ENCODE results near the gene STAB1. TPM values are rescaled to one million over a fixed set of nuclear protein-coding genes. Genes with fewer than 3 reads are reported as not detected.

The STAB1 gene
- total and polyA plus RNA-seq, 2 of the 13 experiments (the other 11 are each of a cell fraction or from before 2014, with no cell fraction given) = 0.09 to 0.34 TPM

DNA sequence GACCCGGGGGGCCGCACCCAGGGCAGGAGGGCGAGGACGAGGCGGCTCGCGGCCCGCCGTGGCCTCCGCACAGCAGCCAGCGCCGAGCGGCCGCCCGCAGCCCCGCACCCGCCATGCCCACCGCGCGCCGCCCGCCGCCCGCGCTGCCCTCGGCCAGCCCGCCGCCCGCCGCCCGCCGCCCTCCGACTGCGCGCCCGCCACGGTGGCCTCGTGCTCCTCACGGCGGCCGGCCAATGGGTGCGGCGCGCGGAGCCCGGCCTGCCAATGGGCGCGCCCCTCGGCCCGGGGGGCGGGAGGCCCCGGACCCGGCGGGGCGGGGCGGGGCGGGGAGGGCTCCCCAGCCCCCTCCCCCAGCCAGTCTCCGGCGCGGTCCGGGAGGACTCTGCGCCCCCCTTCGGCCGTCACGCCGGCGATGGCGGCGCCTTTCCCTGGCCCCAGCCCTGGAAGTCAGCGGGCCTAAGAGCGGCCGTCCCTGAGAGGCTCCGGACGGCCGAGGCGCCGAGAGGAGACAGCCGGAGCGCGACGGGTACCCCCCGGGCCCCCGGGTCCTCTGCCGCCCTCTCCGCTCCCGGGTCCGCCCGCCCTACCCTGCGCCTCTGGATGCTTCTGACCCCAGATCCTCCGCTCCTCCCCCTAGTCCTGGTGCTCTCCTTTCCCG, 38.6 kb downstream of the STAB1 start, which contains the start of gene NT5DC2 (continued):
- TF ChIP-seq ZNF879 (CRISPR knock-in tag; IDR thresholded peaks at IDR 0.05) (peak; percentile 91), NFYC (CRISPR knock-in tag; IDR thresholded peaks at IDR 0.05) (peak; percentile 57), PCBP1 (IDR thresholded peaks at IDR 0.05; ENCODE audit: borderline replicate concordance, low read depth, low read length) (0 out of 2 replicates have a peak, but pooled peaks have one; percentile 35), SSRP1 (CRISPR knock-in tag; IDR thresholded peaks at IDR 0.05) (no peak), SP5 (CRISPR knock-in tag; IDR thresholded peaks at IDR 0.05; ENCODE audit: borderline replicate concordance, low read depth) (no peak), ZFP36L2 (CRISPR knock-in tag; IDR thresholded peaks at IDR 0.05) (no peak), TEAD3 (CRISPR knock-in tag; optimal IDR thresholded peaks at IDR 0.05; ENCODE audit: borderline replicate concordance) (peak; percentile 7), ZNF317 (CRISPR knock-in tag; IDR thresholded peaks at IDR 0.05) (no peak), NR2F1 (CRISPR knock-in tag; IDR thresholded peaks at IDR 0.05) (0 out of 4 replicates have a peak, but pooled peaks of 1 of the 2 experiments have one; percentile 18), SRSF1 (optimal IDR thresholded peaks at IDR 0.05; ENCODE audit: low read depth, low read length) (peak; percentile 41), ZNF44 (CRISPR knock-in tag; IDR thresholded peaks at IDR 0.05) (no peak)
- TF ChIP-seq, protein P1, sequence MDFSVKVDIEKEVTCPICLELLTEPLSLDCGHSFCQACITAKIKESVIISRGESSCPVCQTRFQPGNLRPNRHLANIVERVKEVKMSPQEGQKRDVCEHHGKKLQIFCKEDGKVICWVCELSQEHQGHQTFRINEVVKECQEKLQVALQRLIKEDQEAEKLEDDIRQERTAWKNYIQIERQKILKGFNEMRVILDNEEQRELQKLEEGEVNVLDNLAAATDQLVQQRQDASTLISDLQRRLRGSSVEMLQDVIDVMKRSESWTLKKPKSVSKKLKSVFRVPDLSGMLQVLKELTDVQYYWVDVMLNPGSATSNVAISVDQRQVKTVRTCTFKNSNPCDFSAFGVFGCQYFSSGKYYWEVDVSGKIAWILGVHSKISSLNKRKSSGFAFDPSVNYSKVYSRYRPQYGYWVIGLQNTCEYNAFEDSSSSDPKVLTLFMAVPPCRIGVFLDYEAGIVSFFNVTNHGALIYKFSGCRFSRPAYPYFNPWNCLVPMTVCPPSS (IDR thresholded peaks at IDR 0.05) = no peak
- TF ChIP-seq, protein P2, sequence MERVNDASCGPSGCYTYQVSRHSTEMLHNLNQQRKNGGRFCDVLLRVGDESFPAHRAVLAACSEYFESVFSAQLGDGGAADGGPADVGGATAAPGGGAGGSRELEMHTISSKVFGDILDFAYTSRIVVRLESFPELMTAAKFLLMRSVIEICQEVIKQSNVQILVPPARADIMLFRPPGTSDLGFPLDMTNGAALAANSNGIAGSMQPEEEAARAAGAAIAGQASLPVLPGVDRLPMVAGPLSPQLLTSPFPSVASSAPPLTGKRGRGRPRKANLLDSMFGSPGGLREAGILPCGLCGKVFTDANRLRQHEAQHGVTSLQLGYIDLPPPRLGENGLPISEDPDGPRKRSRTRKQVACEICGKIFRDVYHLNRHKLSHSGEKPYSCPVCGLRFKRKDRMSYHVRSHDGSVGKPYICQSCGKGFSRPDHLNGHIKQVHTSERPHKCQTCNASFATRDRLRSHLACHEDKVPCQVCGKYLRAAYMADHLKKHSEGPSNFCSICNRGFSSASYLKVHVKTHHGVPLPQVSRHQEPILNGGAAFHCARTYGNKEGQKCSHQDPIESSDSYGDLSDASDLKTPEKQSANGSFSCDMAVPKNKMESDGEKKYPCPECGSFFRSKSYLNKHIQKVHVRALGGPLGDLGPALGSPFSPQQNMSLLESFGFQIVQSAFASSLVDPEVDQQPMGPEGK (CRISPR knock-in tag; IDR thresholded peaks at IDR 0.05) = peak; percentile 96
- TF ChIP-seq, protein P3, sequence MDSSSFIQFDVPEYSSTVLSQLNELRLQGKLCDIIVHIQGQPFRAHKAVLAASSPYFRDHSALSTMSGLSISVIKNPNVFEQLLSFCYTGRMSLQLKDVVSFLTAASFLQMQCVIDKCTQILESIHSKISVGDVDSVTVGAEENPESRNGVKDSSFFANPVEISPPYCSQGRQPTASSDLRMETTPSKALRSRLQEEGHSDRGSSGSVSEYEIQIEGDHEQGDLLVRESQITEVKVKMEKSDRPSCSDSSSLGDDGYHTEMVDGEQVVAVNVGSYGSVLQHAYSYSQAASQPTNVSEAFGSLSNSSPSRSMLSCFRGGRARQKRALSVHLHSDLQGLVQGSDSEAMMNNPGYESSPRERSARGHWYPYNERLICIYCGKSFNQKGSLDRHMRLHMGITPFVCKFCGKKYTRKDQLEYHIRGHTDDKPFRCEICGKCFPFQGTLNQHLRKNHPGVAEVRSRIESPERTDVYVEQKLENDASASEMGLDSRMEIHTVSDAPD (CRISPR knock-in tag; IDR thresholded peaks at IDR 0.05) = no peak
- TF ChIP-seq, protein P4, sequence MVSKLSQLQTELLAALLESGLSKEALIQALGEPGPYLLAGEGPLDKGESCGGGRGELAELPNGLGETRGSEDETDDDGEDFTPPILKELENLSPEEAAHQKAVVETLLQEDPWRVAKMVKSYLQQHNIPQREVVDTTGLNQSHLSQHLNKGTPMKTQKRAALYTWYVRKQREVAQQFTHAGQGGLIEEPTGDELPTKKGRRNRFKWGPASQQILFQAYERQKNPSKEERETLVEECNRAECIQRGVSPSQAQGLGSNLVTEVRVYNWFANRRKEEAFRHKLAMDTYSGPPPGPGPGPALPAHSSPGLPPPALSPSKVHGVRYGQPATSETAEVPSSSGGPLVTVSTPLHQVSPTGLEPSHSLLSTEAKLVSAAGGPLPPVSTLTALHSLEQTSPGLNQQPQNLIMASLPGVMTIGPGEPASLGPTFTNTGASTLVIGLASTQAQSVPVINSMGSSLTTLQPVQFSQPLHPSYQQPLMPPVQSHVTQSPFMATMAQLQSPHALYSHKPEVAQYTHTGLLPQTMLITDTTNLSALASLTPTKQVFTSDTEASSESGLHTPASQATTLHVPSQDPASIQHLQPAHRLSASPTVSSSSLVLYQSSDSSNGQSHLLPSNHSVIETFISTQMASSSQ (IDR thresholded peaks at IDR 0.05; ENCODE audit: low read depth) = no peak
- TF ChIP-seq, protein P4 (CRISPR knock-in tag; IDR thresholded peaks at IDR 0.05; ENCODE audit: borderline replicate concordance) = 0 out of 2 replicates have a peak, but pooled peaks have one; percentile 12
- TF ChIP-seq, protein P5, sequence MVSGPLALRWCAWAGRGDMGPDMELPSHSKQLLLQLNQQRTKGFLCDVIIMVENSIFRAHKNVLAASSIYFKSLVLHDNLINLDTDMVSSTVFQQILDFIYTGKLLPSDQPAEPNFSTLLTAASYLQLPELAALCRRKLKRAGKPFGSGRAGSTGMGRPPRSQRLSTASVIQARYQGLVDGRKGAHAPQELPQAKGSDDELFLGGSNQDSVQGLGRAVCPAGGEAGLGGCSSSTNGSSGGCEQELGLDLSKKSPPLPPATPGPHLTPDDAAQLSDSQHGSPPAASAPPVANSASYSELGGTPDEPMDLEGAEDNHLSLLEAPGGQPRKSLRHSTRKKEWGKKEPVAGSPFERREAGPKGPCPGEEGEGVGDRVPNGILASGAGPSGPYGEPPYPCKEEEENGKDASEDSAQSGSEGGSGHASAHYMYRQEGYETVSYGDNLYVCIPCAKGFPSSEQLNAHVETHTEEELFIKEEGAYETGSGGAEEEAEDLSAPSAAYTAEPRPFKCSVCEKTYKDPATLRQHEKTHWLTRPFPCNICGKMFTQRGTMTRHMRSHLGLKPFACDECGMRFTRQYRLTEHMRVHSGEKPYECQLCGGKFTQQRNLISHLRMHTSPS (CRISPR knock-in tag; IDR thresholded peaks at IDR 0.05; ENCODE audit: low read depth) = 0 out of 2 replicates have a peak, but pooled peaks have one; percentile 27
- TF ChIP-seq, protein P6, sequence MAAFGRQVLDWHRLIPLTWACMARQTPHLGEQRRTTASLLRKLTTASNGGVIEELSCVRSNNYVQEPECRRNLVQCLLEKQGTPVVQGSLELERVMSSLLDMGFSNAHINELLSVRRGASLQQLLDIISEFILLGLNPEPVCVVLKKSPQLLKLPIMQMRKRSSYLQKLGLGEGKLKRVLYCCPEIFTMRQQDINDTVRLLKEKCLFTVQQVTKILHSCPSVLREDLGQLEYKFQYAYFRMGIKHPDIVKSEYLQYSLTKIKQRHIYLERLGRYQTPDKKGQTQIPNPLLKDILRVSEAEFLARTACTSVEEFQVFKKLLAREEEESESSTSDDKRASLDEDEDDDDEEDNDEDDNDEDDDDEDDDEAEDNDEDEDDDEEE (CRISPR knock-in tag; IDR thresholded peaks at IDR 0.05) = no peak

Measured in HepG2 (cell line).